COLO668 (cell line): ENCODE measurements around the gene TOP3A.

Experiments used
- DNase-seq: peaks from one replicate; lab custom pipeline; 2025; ENCODE audit not compliant: unreplicated experiment; lab: John Stamatoyannopoulos, UW

The TOP3A gene

DNA sequence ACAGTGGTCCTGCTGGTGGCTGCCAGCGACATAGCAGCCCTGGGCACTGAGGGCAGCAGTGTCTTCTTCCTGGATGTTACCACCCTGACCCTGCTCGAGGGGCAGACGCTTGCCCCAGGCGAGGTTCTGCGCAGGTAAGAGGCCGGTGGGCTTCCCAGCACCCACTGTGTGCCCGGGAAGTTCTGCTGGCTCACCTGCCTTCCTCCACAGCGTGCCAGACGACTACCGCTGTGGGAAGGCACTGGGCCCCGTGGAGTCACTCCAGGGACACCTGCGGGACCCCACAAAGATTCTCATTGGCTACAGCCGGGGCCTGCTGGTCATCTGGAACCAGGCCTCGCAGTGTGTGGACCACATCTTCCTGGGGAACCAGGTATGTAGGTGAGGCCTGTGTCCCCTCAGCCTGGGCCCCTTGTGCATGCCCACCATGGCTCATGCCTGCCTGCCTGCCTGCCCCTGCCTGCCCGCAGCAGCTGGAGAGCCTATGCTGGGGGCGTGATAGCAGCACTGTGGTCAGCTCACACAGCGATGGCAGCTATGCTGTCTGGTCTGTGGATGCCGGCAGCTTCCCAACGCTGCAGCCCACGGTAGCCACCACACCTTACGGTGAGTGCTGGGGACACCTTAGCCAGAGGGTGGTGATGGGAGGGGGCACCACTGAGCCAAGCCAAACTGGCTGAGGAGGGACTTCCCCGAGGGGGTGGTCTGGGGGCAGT is 80.8 kb downstream of the TOP3A start:
- DNase-seq: no peak

DNA sequence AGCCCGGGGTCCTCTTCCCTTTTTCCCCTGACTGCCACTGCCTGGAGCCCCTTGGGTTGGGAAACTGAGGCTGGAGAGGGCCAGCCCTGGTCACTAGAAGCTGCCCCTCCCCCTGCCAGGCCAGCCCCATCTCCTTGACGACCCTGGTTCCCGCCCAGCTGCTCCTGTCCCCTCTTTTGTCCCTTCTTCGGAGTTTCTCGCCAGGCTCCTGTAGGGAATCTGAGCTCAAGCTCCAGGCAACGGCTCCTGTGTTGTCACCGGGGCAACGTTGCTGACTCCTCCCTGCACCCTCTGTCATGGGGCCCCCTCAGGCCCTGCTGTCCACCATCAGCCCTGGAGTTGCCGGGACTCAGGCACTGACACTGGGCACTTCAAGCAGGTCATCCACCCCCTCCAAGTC is 83.6 kb downstream of the TOP3A start:
- DNase-seq: no peak

DNA sequence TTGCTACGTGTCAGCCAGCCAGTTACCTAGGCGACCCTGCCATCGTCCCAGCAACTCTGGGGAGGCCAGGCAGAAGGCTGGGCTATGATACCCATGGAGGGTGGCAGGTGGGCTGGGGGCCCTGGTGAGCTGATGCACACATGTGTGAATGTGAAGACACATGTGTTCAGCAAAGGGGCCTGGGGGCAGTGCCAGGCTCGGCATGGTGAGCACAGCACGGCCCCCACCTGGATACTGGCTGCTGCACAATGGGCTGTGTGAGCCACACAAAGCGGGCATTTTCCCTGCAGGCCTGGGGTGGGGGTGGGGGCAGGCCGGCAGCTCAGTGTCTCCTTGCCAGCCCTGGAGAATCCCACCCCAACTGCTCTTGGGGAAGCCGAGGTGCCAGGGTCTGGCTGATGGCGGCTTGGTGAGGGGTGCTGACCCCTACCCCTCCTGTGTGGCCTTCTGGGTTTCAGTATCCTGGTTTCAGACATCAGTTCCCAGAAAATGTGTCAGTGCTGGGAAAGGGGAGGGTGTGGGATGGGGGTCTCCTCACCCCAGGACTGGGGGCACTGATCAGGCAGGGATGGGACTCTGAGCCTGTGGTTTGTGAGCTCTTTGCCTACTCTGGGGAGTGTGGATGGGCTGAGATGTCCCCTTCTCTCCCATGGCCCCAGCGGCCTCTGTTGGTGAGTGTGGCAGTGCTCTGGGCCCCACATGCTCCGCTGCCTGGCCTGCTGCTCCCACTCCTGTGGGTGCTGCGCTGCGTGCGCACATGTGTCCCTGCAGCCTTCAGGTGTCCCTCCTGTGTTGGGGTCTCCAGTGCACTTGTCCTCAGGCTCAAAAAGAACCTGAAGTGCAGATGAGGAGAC is 84.3 kb downstream of the TOP3A start:
- no peak for DNase-seq

DNA sequence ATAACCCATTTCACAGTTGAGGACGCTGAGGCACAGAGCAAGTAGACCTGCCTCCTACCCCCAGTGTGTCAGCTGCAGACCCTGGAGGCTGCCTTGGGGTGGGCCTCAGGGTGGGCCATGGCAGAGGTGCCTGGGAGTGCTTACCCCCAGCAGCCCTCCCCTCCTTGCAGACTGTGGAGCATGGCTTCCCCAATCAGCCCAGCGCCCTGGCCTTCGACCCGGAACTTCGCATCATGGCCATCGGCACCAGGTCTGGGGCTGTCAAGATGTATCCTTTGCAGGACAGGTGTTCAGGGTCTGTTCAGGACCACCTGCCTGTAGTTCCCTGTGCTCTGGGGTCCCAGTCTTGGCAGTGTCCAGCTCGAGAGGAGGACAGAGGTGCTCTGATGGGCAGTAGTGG is 85.0 kb downstream of the TOP3A start:
- no peak for DNase-seq

DNA sequence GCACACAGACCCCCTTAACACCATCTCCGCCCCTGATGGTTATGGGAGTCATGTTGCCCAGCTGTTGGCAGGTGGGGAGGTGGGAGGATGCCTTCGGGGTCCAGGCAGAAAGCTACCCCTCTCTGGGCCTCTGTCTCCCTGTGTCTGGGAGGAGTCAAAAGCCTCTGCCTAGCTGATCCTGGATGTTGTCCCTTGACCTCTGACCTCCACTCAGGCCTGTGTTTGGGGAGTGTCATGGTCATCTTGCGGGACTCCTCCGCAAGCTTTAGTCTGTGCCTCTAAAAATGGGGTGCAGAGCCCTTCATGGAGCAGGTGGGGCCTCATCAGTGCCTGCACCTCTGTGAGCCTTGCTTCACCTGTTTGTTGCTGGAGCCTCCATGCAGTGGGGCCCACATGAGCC is 85.5 kb downstream of the TOP3A start:
- DNase-seq: no peak

DNA sequence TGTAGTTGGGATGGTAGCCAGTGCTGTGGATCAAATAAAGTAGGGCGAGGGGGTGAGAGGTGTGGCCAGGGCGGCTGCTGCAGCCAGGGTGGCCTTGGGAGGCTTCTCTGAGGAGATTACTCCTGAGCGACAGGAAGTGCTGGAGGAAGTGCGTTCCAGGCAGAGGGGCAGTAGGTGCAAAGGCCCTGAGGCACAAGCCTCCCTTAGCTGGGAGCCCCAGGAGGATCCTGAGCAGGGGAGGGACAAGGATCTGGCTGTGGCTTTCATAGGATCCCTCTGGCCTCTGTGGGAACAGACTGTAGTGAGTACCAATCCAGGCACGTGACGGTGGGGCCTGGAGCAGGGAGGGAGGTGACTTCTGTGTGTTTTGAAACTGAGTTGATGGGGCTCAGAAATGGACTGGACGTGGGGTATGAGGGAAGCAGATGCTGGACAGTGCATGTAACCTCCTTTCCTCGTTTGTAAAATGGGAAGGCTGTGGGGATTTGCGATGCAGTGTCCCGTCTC is 86.6 kb downstream of the TOP3A start:
- DNase-seq: no peak

DNA sequence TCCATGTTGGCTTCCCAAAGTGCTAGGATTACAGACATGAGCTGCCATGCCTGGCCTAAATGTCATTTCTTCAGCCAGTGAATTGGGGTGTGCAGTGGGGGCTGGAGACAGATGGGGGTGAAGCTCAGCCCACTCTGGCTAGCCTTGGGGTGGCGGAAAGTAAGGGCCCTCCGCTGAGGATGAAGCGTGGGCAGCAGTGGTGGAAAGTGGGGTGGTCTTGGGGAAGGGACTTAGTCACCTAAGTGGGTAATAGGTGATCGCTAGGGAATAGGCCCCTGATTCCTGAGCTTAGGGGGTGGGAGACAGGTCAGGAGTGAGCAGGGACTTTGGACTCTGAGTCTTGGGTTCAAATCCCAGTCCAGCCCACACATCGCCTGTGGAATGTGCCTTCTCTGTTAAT is 87.2 kb downstream of the TOP3A start:
- no peak for DNase-seq

DNA sequence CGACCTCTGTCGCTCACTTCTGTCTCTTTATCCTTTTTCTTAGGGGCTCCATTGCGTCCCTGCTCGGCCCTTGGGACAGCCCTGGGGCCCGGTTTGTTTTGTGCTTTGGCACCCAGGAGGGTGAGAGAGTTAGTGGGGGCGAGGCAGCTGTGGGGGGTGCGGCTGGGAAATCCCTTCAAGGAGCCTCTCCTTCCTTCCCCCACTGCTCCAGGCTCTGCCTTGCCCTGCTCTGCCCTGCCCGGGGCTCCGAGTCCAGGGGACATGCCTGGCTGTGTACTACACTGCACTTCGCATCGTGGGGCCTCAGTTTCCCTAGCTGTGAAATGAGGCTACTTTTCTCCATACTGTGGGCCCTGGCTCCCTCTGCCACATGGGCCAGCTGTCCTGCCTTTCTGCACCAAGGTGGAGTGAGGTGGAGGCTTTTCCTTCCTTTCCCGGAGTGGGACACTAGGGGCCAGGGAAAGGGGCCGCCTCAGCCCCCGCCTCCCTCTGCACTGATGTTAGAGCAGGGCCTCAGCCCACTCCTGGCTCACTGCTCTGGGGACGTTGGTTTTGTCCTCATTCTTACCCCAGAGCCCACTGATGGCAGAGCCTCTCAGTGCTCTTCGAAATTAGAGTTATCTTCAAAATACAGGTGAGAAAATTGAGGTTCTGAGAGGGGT is 88.4 kb downstream of the TOP3A start:
- no peak for DNase-seq

DNA sequence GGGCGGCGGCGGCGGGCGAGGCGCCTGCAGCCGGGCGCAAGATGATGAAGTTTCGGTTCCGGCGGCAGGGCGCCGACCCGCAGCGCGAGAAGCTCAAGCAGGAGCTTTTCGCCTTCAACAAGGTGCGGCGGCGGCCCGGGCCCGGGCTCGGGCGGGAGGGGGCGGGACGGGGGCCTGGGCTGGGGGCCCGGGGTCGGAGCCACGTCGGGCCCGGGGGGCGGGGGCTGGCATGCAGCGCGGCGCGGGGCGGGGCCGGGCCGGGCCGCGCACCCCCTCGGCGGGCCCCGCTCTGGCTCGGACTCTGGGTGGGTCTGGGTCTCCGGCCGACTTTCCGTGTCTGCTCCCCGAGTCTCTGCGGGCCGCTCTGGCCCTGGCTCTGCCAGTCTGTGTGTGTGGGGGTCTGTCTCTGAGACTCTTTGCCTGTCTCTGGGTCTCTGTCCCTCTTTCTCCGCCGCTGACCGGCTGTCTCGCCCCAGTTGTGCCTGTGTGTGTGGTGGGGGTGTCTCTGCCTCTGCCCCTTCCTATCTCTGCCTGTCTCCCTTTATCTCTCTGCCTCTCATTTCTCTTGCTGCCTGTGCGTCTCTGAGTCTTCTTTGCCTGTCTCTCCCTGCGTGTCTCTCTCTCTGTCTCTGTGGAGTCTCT is 89.0 kb downstream of the TOP3A start:
- DNase-seq: no peak

DNA sequence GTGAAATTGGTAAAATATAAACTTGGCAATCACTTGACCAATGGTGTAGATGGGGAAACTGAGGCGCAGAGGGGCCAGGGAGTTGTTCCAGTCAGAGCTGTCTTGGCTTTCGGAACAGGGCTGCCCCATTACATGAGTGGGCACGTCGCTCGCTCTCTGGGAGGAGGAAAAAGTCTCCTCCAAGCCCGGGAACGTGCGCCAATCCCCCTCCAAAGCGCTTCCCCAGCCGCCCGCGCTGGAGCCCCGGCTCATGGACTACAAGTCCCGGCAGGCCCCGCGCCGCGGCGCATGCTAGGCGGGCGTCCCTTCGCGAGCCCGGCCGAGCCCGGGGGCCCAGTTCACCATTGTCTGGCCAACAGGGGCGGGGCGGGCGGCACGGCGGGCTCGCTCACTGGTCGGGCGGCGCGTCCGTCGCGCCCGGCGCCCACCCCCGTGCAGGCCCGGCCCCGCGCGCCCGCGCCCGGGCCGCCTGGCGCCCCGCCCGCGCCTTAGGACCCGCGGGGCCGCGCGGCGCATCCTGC is 89.6 kb downstream of the TOP3A start, which contains the start of gene LLGL1:
LLGL1 (plus strand) TSS at position 515 of the 521 bp plus-strand sequence. CDS start 48 bp downstream, outside the sequence.
- peak; percentile 94 for DNase-seq

DNA sequence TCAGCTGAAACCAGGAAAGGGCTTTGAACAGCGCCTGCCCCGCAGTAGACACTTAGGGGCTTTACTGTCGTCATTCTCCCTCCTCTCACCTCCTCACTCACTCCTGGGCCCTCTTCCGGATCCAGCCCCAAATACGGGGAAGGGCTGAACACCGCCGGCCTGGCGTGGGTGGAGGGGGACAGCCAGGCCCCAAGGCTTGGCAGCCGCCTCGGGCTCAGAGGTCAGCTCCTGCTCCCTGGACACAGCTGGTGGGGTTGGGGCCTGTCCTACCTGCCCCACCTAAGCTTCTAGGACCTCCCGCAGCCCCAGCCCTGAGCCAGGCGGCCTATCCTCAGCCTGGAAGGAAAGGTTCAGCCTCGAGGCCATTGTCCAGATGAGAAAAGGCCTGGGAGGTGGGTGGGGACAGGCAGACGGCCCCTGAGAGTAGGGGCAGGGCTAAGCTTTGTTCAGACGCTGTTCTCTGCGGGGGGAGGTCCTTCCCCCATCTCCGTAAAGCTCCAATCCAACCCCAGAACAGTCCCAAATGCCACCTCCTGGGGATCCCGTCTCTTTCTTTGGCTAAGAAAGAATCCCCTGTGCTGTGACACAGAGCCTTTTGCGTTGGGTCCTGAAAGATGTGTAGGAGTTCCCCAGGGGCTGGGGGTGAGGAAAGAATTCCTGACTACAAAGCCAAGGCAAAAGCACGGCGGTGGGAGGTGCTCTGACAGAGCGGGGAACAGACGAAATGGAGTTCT is 90.2 kb downstream of the TOP3A start:
- DNase-seq: no peak

DNA sequence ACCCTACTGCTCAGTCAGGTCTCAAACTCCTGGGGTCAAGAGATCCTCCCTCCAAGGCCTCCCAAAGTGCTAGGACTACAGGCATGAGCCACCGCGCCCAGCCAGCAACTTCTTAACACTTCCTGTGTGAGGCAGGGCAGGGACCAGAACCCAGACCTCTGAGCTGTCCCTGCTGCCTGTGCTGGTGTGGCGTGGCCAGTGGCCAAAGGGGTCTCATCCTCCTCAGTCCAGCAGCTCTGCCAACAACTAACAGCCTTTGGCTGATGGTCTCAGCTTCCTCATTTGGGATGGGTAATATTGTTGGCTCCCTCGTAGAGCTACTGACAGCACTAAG is 90.8 kb downstream of the TOP3A start:
- DNase-seq: no peak
